ENCODE measurements around the gene CARNS1. TPM values are rescaled to one million over a fixed set of nuclear protein-coding genes. Genes with fewer than 3 reads are reported as not detected.
"Not testable (repeated sequence)": the region's sequence is repeated elsewhere in the genome, so short reads cannot be mapped to it uniquely, and the experiment has no call there.

The CARNS1 gene
- total RNA-seq, 4 donors from 2014 or later = 0.09 to 0.76 (median 0.25) TPM

DNA sequence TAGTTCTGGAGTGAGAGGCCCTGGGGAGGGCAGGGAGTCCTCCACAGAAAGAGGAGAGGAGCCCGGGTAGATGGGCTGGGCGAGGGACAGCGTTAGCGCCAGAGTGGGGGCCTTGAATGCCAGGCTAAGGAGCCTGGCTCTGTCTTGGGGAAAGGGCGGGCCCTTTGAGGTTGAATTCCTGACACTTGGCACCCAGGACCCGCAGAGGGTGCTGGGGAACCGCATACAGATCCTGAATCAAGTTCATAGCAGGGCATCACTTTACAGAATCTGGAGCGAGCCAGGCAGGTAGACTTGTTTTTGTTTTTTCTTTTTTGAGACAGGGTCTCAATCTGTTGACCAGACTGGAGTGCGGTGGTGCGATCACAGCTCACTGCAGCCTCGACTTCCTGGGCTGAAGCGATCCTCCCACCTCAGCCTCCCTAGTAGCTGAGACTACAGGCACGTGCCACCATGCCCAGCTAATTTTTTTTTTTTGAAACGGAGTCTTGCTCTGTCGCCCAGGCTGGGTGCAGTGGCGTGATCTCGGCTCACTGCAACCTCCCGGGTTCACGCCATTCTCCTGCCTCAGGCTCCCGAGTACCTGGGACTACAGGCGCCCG lies 6.1 kb downstream of the CARNS1 start:
- 72 to 78% methylated on average over 10 to 17 of the region's 22 CpGs for WGBS, 2 donors
- Histone ChIP-seq H3K27ac (peak overlapping the region; percentile 71 to 97 (median 90)), H3K27me3 (no peaks in the 10 kb centered on the region), H3K9me3 (no peaks in the 10 kb centered on the region), H3K4me1 (peaks cover 25 to 65% (median 44%) of the 10 kb centered on the region in 3 donors), H3K36me3 (no peaks in the 10 kb centered on the region), H3K4me3 (peak overlapping the region; percentile 50 to 89 (median 68))
- TF ChIP-seq POLR2A (IDR thresholded peaks at IDR 0.05) (no peak), CTCF (IDR thresholded peaks at IDR 0.05) (no peak)
- intact Hi-C loops (cut with DNase I) = no loop called here
- DNase-seq = no peak

GRCh38 chr11:67422891-67423290 lies 7.4 kb downstream of the CARNS1 start:
- Histone ChIP-seq H3K36me3 (no peaks in the 10 kb centered on the region), H3K9me3 (no peaks in the 10 kb centered on the region), H3K27ac (peak overlapping the region in 3 of 4 donors; percentile 35 to 69 (median 61)), H3K4me1 (peaks cover 22 to 59% (median 39%) of the 10 kb centered on the region in 3 donors), H3K27me3 (no peaks in the 10 kb centered on the region), H3K4me3 (no peak overlapping the region)
- WGBS, 2 donors = 31 to 32% methylated on average over 4 to 6 of the region's 6 CpGs
- DNase-seq = no peak
- TF ChIP-seq CTCF (IDR thresholded peaks at IDR 0.05) (no peak), POLR2A (IDR thresholded peaks at IDR 0.05) (no peak)
- intact Hi-C loops (cut with DNase I) = no loop called here

- no peaks in the 10 kb centered on the region for H3K27me3 ChIP-seq
- 79 to 100% methylated on average over 1 to 5 of the region's 13 CpGs for WGBS, 2 donors
- H3K9me3 ChIP-seq = no peaks in the 10 kb centered on the region
- peaks cover 21 to 54% (median 36%) of the 10 kb centered on the region in 3 donors for H3K4me1 ChIP-seq
- H3K27ac ChIP-seq = peak overlapping the region in 1 of 4 donors; percentile 69
- DNase-seq = no peak
- TF ChIP-seq POLR2A (IDR thresholded peaks at IDR 0.05) = no peak
- TF ChIP-seq CTCF (IDR thresholded peaks at IDR 0.05) = no peak
- intact Hi-C loops (cut with DNase I) = no loop called here
- H3K36me3 ChIP-seq = no peaks in the 10 kb centered on the region
- no peak overlapping the region for H3K4me3 ChIP-seq
Observed at GRCh38 chr11:67423466-67423865, 8.0 kb downstream of the CARNS1 start.

DNA sequence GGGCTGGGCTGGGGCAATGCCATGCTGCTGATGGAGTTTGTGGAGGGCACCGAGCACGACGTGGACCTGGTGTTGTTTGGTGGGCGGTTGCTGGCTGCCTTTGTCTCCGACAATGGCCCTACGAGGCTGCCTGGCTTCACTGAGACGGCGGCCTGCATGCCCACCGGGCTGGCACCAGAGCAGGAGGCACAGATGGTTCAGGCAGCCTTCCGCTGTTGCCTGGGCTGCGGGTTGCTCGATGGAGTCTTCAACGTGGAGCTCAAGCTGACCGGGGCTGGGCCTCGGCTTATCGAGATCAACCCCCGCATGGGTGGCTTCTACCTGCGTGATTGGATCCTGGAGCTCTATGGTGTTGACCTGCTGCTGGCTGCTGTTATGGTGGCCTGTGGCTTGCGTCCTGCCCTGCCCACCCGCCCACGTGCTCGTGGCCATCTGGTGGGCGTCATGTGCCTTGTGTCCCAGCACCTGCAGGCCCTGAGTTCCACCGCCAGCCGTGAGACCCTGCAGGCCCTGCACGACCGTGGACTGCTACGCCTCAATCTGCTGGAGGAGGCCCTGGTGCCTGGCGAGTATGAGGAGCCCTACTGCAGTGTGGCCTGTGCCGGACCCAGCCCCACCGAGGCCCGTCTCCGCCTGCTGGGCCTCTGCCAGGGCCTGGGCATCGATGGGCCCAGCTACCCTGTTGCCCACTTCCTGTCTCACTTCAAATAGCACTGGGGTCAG lies 8.6 kb downstream of the CARNS1 start:
- Histone ChIP-seq H3K4me3 (no peak overlapping the region), H3K4me1 (peaks cover 18 to 52% (median 32%) of the 10 kb centered on the region in 3 donors), H3K36me3 (no peaks in the 10 kb centered on the region), H3K27me3 (no peaks in the 10 kb centered on the region), H3K27ac (no peak overlapping the region), H3K9me3 (no peaks in the 10 kb centered on the region)
- intact Hi-C loops (cut with DNase I) = no loop called here
- TF ChIP-seq POLR2A (IDR thresholded peaks at IDR 0.05) = no peak
- 92% methylated on average over 7 of the region's 34 CpGs; no CpG with 5 or more reads in 1 of the 2 donors for WGBS, 2 donors
- DNase-seq = no peak

GRCh38 chr11:67427364-67427859 lies 11.9 kb downstream of the CARNS1 start:
- H3K27me3 ChIP-seq; intact Hi-C loops (cut with DNase I); H3K9me3 ChIP-seq; DNase-seq: not testable (repeated sequence)
- H3K4me1 ChIP-seq = peaks cover 11 to 54% (median 29%) of the 10 kb centered on the region in 3 donors
- peak overlapping the region; percentile 85 to 96 (median 90) for H3K4me3 ChIP-seq
- H3K27ac ChIP-seq = peak overlapping the region; percentile 93 to 97 (median 95)
- H3K36me3 ChIP-seq = peaks cover 10 to 28% (median 10%) of the 10 kb centered on the region in 3 donors
- WGBS, 2 donors = 66 to 70% methylated on average over 19 of the region's 19 CpGs

Data from esophagus squamous epithelium (tissue), 5 donors.